Sigmoid colon (tissue), 4 donors: ENCODE measurements around the gene MTLN.

Experiments
- CTCF ChIP-seq, 4 experiments: fragments of 450-650 bp in 3 of 4; fragments of 200-600 bp in 1 of 4; IDR thresholded peaks; one replicate each; pipeline ENCODE4 v1.5.1; 2016 to 2019; ENCODE audit warnings: antibody characterized with exemption in 4 of 4, mild to moderate bottlenecking in 3 of 4, moderate library complexity in 2 of 4
- EP300 ChIP-seq, 4 donors: sonication (generic); formaldehyde crosslinking; IDR thresholded peaks; one replicate each; pipeline ENCODE4 v1.6.1; 2017; ENCODE audit warnings: antibody characterized with exemption in 4 of 4

- TF ChIP-seq CTCF (IDR thresholded peaks at IDR 0.05) (no peak), EP300 (IDR thresholded peaks at IDR 0.05) (no peak)
These were observed 3.3 kb upstream of the MTLN start for GRCh38 chr2:110215566-110216158.
